ENCODE data around the gene TESPA1. TPM values are rescaled to one million over a fixed set of nuclear protein-coding genes. Genes with fewer than 3 reads are reported as not detected.
"Not testable (repeated sequence)": the region's sequence is repeated elsewhere in the genome, so short reads cannot be mapped to it uniquely, and the experiment has no call there.

Gene TESPA1
- total and polyA plus RNA-seq, 2 donors, result 1.1 to 1.6 TPM

DNA sequence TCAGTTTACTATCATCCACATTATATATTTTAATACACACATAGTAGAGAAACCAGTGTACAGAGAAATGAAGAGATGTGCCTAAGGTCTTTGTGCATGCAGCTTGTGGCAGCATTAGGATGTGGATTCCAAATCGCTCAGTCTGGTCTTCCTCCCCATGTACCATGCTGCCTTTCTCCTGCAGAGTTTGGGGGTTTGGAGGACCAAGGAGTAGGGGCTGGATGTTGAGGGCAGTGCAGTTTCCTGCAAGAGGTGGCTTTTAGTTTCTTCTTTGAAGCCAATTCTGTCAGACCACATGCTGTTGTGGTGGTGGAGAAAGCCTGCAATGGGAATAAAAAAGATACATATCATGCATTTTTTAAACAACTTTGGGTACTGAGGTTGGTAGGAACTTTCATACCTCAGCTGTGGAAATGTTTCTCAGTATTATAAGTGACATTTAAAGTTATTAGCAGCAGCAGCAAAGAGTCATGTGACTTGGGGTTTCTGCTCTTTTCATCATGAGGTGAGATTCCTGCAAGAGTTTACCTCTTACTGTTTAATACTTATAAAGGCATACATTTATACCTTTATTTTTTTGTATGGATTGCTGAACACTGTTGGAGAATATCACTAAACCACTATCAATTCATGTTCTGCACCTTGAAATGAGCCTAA, 34.4 kb downstream of the TESPA1 start:
- Histone ChIP-seq H3K36me3 (ENCODE audit: insufficient read depth) (no peaks in the 10 kb centered on the region), H3K27ac (ENCODE audit: low read depth) (no peak overlapping the region), H3K4me1 (ENCODE audit: insufficient read depth) (no peaks in the 10 kb centered on the region), H3K4me3 (ENCODE audit: low read depth, low read length) (no peak overlapping the region)
- DNase-seq (ENCODE audit: extremely low spot score), result no peak
- 91% methylated on average over 1 of the region's 1 CpG for WGBS

- 59% methylated on average over 2 of the region's 2 CpGs for WGBS
These were observed 35.4 kb downstream of the TESPA1 start for GRCh38 chr12:54949073-54949711.

GRCh38 chr12:54948171-54948570, 36.4 kb downstream of the TESPA1 start:
- no peak for DNase-seq (ENCODE audit: extremely low spot score)
- Histone ChIP-seq H3K4me1 (ENCODE audit: insufficient read depth) (no peaks in the 10 kb centered on the region), H3K36me3 (ENCODE audit: insufficient read depth) (no peaks in the 10 kb centered on the region), H3K4me3 (ENCODE audit: low read depth, low read length) (no peak overlapping the region), H3K27ac (ENCODE audit: low read depth) (no peak overlapping the region)
- 86% methylated on average over 1 of the region's 1 CpG for WGBS

More at GRCh38 chr12:54949073-54949711, 35.4 kb downstream of the TESPA1 start:
- Histone ChIP-seq H3K27ac (ENCODE audit: low read depth) (no peak overlapping the region), H3K4me1 (ENCODE audit: insufficient read depth) (no peaks in the 10 kb centered on the region), H3K4me3 (ENCODE audit: low read depth, low read length) (no peak overlapping the region), H3K36me3 (ENCODE audit: insufficient read depth) (no peaks in the 10 kb centered on the region)
- no peak for DNase-seq (ENCODE audit: extremely low spot score)

GRCh38 chr12:54945082-54945481, 39.5 kb downstream of the TESPA1 start:
- DNase-seq (ENCODE audit: extremely low spot score), result no peak
- H3K36me3 ChIP-seq (ENCODE audit: insufficient read depth), result no peaks in the 10 kb centered on the region
- H3K4me3 ChIP-seq (ENCODE audit: low read depth, low read length), result no peak overlapping the region
- WGBS, result 66% methylated on average over 2 of the region's 2 CpGs
- no peaks in the 10 kb centered on the region for H3K4me1 ChIP-seq (ENCODE audit: insufficient read depth)
- no peak overlapping the region for H3K27ac ChIP-seq (ENCODE audit: low read depth)

GRCh38 chr12:54943292-54943691, 41.3 kb downstream of the TESPA1 start:
- H3K36me3 ChIP-seq (ENCODE audit: insufficient read depth); DNase-seq (ENCODE audit: extremely low spot score); H3K4me3 ChIP-seq (ENCODE audit: low read depth, low read length); H3K4me1 ChIP-seq (ENCODE audit: insufficient read depth); H3K27ac ChIP-seq (ENCODE audit: low read depth): not testable (repeated sequence)
- 71% methylated on average over 4 of the region's 4 CpGs for WGBS

DNA sequence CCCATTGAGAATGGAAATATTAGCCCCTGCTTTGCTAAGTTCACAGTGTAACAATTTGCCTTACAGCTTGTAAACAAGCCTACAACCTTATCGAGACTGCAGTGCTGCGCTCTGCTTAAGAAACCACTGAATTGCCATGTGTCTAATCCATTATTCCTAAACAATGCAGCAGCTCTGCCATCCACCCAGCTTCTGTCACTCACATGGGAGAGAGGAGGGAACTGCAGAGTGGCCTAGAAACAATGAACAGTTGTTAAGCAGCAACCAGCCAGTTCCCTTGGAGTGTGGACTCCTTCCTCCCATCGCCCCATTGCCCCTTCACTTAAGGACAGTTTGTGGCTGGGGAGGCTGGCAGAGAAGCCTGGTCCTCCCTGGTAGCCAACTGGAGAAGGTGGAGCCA, 42.9 kb downstream of the TESPA1 start:
- no peak overlapping the region for H3K27ac ChIP-seq (ENCODE audit: low read depth)
- H3K4me1 ChIP-seq (ENCODE audit: insufficient read depth), result no peaks in the 10 kb centered on the region
- WGBS, result 85% methylated on average over 3 of the region's 3 CpGs
- DNase-seq (ENCODE audit: extremely low spot score), result no peak
- H3K4me3 ChIP-seq (ENCODE audit: low read depth, low read length), result no peak overlapping the region
- H3K36me3 ChIP-seq (ENCODE audit: insufficient read depth), result no peaks in the 10 kb centered on the region

DNA sequence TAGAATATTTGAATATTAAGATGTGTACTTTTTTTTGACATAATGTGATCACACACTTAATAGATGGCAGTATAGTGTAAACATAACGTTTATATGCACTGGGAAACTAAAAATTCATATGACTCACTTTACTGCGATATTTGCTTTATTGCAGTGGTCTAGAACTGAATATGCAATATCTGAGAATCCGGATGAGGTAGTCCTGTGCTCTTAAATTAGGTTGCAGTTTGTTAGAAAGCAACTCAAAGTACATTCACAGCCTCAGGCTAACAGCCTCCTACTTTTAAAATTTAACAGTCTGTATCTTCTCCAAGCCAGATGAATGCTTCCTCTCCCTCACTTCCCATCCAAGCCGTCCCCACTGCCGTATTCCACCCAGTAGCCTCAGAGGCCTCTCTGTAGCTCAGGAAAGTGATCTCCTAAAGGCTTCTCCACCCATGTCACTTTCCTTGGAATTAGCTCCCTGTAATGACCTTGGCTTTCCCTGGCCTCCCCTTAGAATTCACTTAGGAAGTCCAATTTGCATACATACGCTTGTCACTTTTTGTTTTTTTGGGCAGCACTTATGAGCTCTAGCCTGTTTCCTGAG, 43.7 kb downstream of the TESPA1 start:
- DNase-seq (ENCODE audit: extremely low spot score), result no peak
- no peaks in the 10 kb centered on the region for H3K4me1 ChIP-seq (ENCODE audit: insufficient read depth)
- no peak overlapping the region for H3K4me3 ChIP-seq (ENCODE audit: low read depth, low read length)
- H3K27ac ChIP-seq (ENCODE audit: low read depth), result no peak overlapping the region
- H3K36me3 ChIP-seq (ENCODE audit: insufficient read depth), result no peaks in the 10 kb centered on the region
- 72% methylated on average over 6 of the region's 6 CpGs for WGBS

- Histone ChIP-seq H3K27ac (ENCODE audit: low read depth) (no peak overlapping the region), H3K36me3 (ENCODE audit: insufficient read depth) (no peaks in the 10 kb centered on the region), H3K4me1 (ENCODE audit: insufficient read depth) (no peaks in the 10 kb centered on the region), H3K4me3 (ENCODE audit: low read depth, low read length) (no peak overlapping the region)
- WGBS, result 66% methylated on average over 2 of the region's 2 CpGs
- no peak for DNase-seq (ENCODE audit: extremely low spot score)
These were observed 46.6 kb downstream of the TESPA1 start for GRCh38 chr12:54937929-54938328.

DNA sequence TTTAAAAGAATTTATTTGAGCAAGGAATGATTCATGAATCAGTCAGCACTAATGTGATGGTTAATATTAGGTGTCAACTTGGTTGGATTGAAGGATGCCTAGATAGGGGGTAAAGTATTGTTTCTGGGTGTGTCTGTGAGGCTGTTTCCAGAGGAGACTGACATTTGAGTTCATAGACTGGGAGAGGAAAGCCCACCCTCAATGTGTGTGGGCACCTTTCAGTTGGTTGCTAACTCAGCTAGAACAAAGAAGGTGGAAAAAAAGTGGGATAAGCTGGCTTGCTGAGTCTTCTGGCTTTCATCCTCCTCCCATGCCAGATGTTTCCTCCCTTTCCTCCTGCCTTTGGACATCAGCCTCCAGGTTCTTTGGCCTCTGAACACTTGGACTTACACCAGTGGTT, 47.2 kb downstream of the TESPA1 start:
- H3K4me3 ChIP-seq (ENCODE audit: low read depth, low read length), result no peak overlapping the region
- no peaks in the 10 kb centered on the region for H3K36me3 ChIP-seq (ENCODE audit: insufficient read depth)
- DNase-seq (ENCODE audit: extremely low spot score), result no peak
- H3K4me1 ChIP-seq (ENCODE audit: insufficient read depth), result no peaks in the 10 kb centered on the region
- H3K27ac ChIP-seq (ENCODE audit: low read depth), result no peak overlapping the region

- no peaks in the 10 kb centered on the region for H3K36me3 ChIP-seq (ENCODE audit: insufficient read depth)
- H3K4me3 ChIP-seq (ENCODE audit: low read depth, low read length), result no peak overlapping the region
- WGBS, result 45% methylated on average over 3 of the region's 3 CpGs
- no peaks in the 10 kb centered on the region for H3K4me1 ChIP-seq (ENCODE audit: insufficient read depth)
- no peak overlapping the region for H3K27ac ChIP-seq (ENCODE audit: low read depth)
- no peak for DNase-seq (ENCODE audit: extremely low spot score)
These were observed 47.8 kb downstream of the TESPA1 start for GRCh38 chr12:54936736-54937135.

- H3K4me3 ChIP-seq (ENCODE audit: low read depth, low read length), result no peak overlapping the region
- no peak overlapping the region for H3K27ac ChIP-seq (ENCODE audit: low read depth)
- H3K36me3 ChIP-seq (ENCODE audit: insufficient read depth), result no peaks in the 10 kb centered on the region
- peak; percentile 23 for DNase-seq (ENCODE audit: extremely low spot score)
- 52% methylated on average over 5 of the region's 5 CpGs for WGBS
- no peaks in the 10 kb centered on the region for H3K4me1 ChIP-seq (ENCODE audit: insufficient read depth)
These were observed 49.2 kb downstream of the TESPA1 start for GRCh38 chr12:54935235-54935951.

DNA sequence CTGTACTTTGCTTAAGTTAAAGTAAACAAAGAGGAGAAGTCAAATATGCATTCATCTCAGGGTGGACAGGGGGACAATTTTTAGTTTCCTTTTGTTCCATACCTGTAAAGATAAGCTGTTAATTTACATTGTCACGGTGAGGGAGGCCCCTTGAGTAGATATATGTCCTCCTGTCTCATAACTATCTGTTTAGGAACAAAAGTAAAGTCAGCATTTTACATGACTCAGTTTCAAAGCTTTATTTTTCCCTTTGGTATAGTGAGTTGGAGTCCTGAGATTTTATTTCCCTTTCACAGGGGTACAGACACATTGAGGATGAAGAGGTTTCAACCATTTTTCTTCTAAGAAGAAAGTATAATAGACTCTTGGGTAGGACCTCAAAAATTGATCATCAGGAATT, 50.1 kb downstream of the TESPA1 start:
- H3K4me1 ChIP-seq (ENCODE audit: insufficient read depth), result no peaks in the 10 kb centered on the region
- H3K36me3 ChIP-seq (ENCODE audit: insufficient read depth), result no peaks in the 10 kb centered on the region
- WGBS, result 32% methylated on average over 1 of the region's 1 CpG
- H3K4me3 ChIP-seq (ENCODE audit: low read depth, low read length), result no peak overlapping the region
- DNase-seq (ENCODE audit: extremely low spot score), result no peak
- H3K27ac ChIP-seq (ENCODE audit: low read depth), result no peak overlapping the region

DNA sequence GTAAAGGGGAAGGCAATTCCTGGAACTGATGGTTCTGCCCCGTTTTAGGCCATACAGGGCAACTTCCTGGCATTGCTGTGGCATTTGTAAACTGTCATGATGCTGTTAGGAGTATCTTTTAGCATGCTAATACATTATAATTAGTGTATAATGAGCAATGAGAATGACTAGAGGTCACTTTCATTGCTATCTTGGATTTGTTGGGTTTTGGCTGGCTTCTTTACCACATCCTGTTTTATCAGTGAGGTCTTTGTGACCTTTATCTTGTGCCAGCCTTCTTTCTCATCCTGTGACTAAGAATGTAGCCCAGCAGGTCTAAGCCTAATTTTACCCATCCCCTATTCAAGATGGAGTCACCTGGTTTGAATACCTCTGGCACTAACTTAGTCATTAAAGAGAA, 51.2 kb downstream of the TESPA1 start:
- H3K4me1 ChIP-seq (ENCODE audit: insufficient read depth), result no peaks in the 10 kb centered on the region
- H3K4me3 ChIP-seq (ENCODE audit: low read depth, low read length), result no peak overlapping the region
- no peaks in the 10 kb centered on the region for H3K36me3 ChIP-seq (ENCODE audit: insufficient read depth)
- WGBS, result 59% methylated on average over 1 of the region's 1 CpG
- no peak for DNase-seq (ENCODE audit: extremely low spot score)
- no peak overlapping the region for H3K27ac ChIP-seq (ENCODE audit: low read depth)

- no peak for DNase-seq (ENCODE audit: extremely low spot score)
- WGBS, result 55% methylated on average over 2 of the region's 2 CpGs
- Histone ChIP-seq H3K36me3 (ENCODE audit: insufficient read depth) (no peaks in the 10 kb centered on the region), H3K27ac (ENCODE audit: low read depth) (no peak overlapping the region), H3K4me1 (ENCODE audit: insufficient read depth) (no peaks in the 10 kb centered on the region), H3K4me3 (ENCODE audit: low read depth, low read length) (no peak overlapping the region)
These were observed 51.9 kb downstream of the TESPA1 start for GRCh38 chr12:54932691-54933090.
